GM12865 (cell line): Measurements from ENCODE around the gene MGAT5.

Source experiments
- DNase-seq: peaks from one replicate; pipeline ENCODE4 v3.0.0; 2010; ENCODE audit warnings: low read depth
- H3K4me3 ChIP-seq: 2 replicates; pipeline ENCODE4 v1.5.1; 2011; ENCODE audit warnings: mild to moderate bottlenecking, low read depth, low read length, control low read depth
- CTCF ChIP-seq: IDR thresholded peaks from 2 replicates; pipeline ENCODE4 v1.5.1; 2011; ENCODE audit warnings: low read length, control low read depth, low read depth, inconsistent platforms; ENCODE audit not compliant: insufficient read depth; ENCODE audit errors: missing control alignments

The MGAT5 gene

GRCh38 chr2:134245340-134245984 lies 8.4 kb upstream of the MGAT5 start:
- peak; percentile 85 for TF ChIP-seq CTCF
- peak; percentile 80 for DNase-seq
- H3K4me3 ChIP-seq = no peak overlapping the region

GRCh38 chr2:134246154-134246874 lies 7.6 kb upstream of the MGAT5 start:
- TF ChIP-seq CTCF = no peak
- no peak for DNase-seq
- no peak overlapping the region for H3K4me3 ChIP-seq

- peak; percentile 73 for DNase-seq
- no peak for TF ChIP-seq CTCF
- H3K4me3 ChIP-seq = no peak overlapping the region
These were observed 6.2 kb upstream of the MGAT5 start for GRCh38 chr2:134247679-134248078.

- TF ChIP-seq CTCF = no peak
- H3K4me3 ChIP-seq = no peak overlapping the region
- DNase-seq = no peak
These were observed 5.0 kb upstream of the MGAT5 start for GRCh38 chr2:134248913-134249312.

GRCh38 chr2:134249755-134250154 lies 4.1 kb upstream of the MGAT5 start:
- no peak overlapping the region for H3K4me3 ChIP-seq
- DNase-seq = peak; percentile 45
- no peak for TF ChIP-seq CTCF

GRCh38 chr2:134250840-134251461 lies 2.9 kb upstream of the MGAT5 start:
- TF ChIP-seq CTCF = no peak
- peak; percentile 38 for DNase-seq
- H3K4me3 ChIP-seq = 0 out of 2 replicates have a peak overlapping the region, but pooled peaks have one; percentile 9
